IMR-90 (cell line): ENCODE results near the gene PCDHGA12. TPM values are rescaled to one million over a fixed set of nuclear protein-coding genes. Genes with fewer than 3 reads are reported as not detected.

Source experiments
- ATAC-seq: fragments of 200-7000 bp; cut with Tn5 transposase; 2 replicates; pipeline ENCODE4 v1.9.1; 2020; ENCODE audit warnings: low read depth, mild to moderate bottlenecking, moderate library complexity
- BruUV-seq: library from RNA; stranded (reverse); fragments of 400-500 nt; replicated peaks from 2 replicates; lab custom pipeline; 2021; lab: Mats Ljungman, UMichigan
- CTCF ChIA-PET: fragments of 300-600 bp; formaldehyde crosslinking; extraction: SDS; loops from one replicate; lab custom pipeline; 2021; ENCODE audit warnings: antibody characterized with exemption; lab: Yijun Ruan, JAX
- POLR2A ChIA-PET: fragments of 300-600 bp; sonication (Branson Sonifier 250); formaldehyde crosslinking; loops from one replicate; lab custom pipeline; 2022; ENCODE audit warnings: antibody characterized with exemption; ENCODE audit not compliant: unreplicated experiment; lab: Charles Lee
- DNase-seq: peaks from one replicate; pipeline ENCODE4 v3.0.0; 2013
- H2AFZ ChIP-seq: replicated peaks from 2 replicates; pipeline ENCODE3; 2013; ENCODE audit warnings: low read length, mild to moderate bottlenecking; ENCODE audit not compliant: poor library complexity
- H2AK5ac ChIP-seq: 2 replicates; pipeline ENCODE4 v1.6.1; 2013; ENCODE audit warnings: low read depth, low read length, inconsistent platforms
- H2AK9ac ChIP-seq: replicated peaks from 2 replicates; pipeline ENCODE3; 2013; ENCODE audit warnings: mild to moderate bottlenecking, low read depth, low read length, moderate library complexity; ENCODE audit not compliant: poor library complexity
- H2BK120ac ChIP-seq: 2 replicates; pipeline ENCODE4 v1.6.1; 2013; ENCODE audit warnings: low read depth, low read length, inconsistent platforms
- H2BK15ac ChIP-seq: 3 replicates; pipeline ENCODE4 v1.6.1; 2013; ENCODE audit warnings: low read depth, low read length, inconsistent platforms
- H2BK20ac ChIP-seq: 2 replicates; pipeline ENCODE4 v1.6.1; 2013; ENCODE audit warnings: low read depth, mild to moderate bottlenecking, inconsistent platforms, low read length, moderate library complexity
- H2BK5ac ChIP-seq: 2 replicates; pipeline ENCODE4 v1.6.1; 2013; ENCODE audit warnings: mild to moderate bottlenecking, low read depth, low read length, inconsistent platforms; ENCODE audit not compliant: poor library complexity, severe bottlenecking
- H3K14ac ChIP-seq: replicated peaks from 2 replicates; pipeline ENCODE4 v1.6.1; 2013; ENCODE audit warnings: low read depth, low read length, inconsistent platforms
- H3K18ac ChIP-seq: 2 replicates; pipeline ENCODE4 v1.6.1; 2013; ENCODE audit warnings: low read depth, low read length, control low read depth
- H3K23ac ChIP-seq: 2 replicates; pipeline ENCODE4 v1.6.1; 2013; ENCODE audit warnings: low read depth, low read length, inconsistent platforms
- H3K27ac ChIP-seq: 2 replicates; pipeline ENCODE4 v1.5.1; 2013; ENCODE audit warnings: mild to moderate bottlenecking, control low read depth, low read length; ENCODE audit not compliant: insufficient read depth
- H3K27me3 ChIP-seq: 2 replicates; pipeline ENCODE4 v1.6.1; 2013; ENCODE audit warnings: low read length; ENCODE audit not compliant: control insufficient read depth, insufficient read depth
- H3K36me3 ChIP-seq: 2 replicates; pipeline ENCODE4 v1.6.1; 2013; ENCODE audit warnings: low read length, mixed read lengths; ENCODE audit not compliant: control insufficient read depth, insufficient read depth
- H3K4ac ChIP-seq: 2 replicates; pipeline ENCODE4 v1.6.1; 2013; ENCODE audit warnings: low read depth, low read length, inconsistent platforms
- H3K4me1 ChIP-seq: 2 replicates; pipeline ENCODE4 v1.6.1; 2013; ENCODE audit warnings: low read length, mixed read lengths; ENCODE audit not compliant: control insufficient read depth, insufficient read depth
- H3K4me2 ChIP-seq: 2 replicates; pipeline ENCODE4 v1.6.1; 2013; ENCODE audit warnings: low read depth, mild to moderate bottlenecking, control low read depth, low read length, moderate library complexity
- H3K4me3 ChIP-seq: 2 replicates; pipeline ENCODE4 v1.5.1; 2013; ENCODE audit warnings: low read depth, mild to moderate bottlenecking, control low read depth, low read length, moderate library complexity; ENCODE audit not compliant: insufficient read depth
- H3K56ac ChIP-seq: 2 replicates; pipeline ENCODE4 v1.6.1; 2013; ENCODE audit warnings: low read length, inconsistent platforms; ENCODE audit not compliant: insufficient read depth; ENCODE audit errors: extremely low read depth
- H3K79me1 ChIP-seq, 2 experiments: 2 replicates each; pipeline ENCODE4 v1.6.1; 2013; ENCODE audit warnings: low read length in 2 of 2, inconsistent platforms in 1 of 2, low read depth in 1 of 2
- H3K9ac ChIP-seq: 2 replicates; pipeline ENCODE4 v1.6.1; 2013; ENCODE audit warnings: low read depth, low read length, control low read depth
- H3K9me1 ChIP-seq: 2 replicates; pipeline ENCODE4 v1.6.1; 2013; ENCODE audit warnings: low read length, inconsistent platforms; ENCODE audit not compliant: insufficient read depth
- H3K9me3 ChIP-seq: 2 replicates; pipeline ENCODE4 v1.6.1; 2013; ENCODE audit warnings: low read length; ENCODE audit not compliant: control insufficient read depth, insufficient read depth
- H4K20me1 ChIP-seq: 2 replicates; pipeline ENCODE4 v1.6.1; 2013; ENCODE audit warnings: low read length, inconsistent platforms; ENCODE audit not compliant: insufficient read depth
- H4K5ac ChIP-seq: 2 replicates; pipeline ENCODE4 v1.6.1; 2013; ENCODE audit warnings: mild to moderate bottlenecking, low read depth, low read length, control low read depth
- H4K8ac ChIP-seq, 2 experiments: 2 replicates each; pipeline ENCODE4 v1.6.1; 2013; ENCODE audit warnings: low read depth in 2 of 2, low read length in 2 of 2, control low read depth in 1 of 2, inconsistent platforms in 1 of 2
- H4K91ac ChIP-seq: 2 replicates; pipeline ENCODE4 v1.6.1; 2013; ENCODE audit warnings: low read depth, low read length, inconsistent platforms; ENCODE audit not compliant: insufficient read depth
- BHLHE40 ChIP-seq: fragments of 150-350 bp; IDR thresholded peaks from 2 replicates; pipeline ENCODE4 v1.6.1; 2016; ENCODE audit warnings: mild to moderate bottlenecking, low read depth, low read length
- CHD1 ChIP-seq: IDR thresholded peaks from 2 replicates; pipeline ENCODE4 v1.6.1; 2012; ENCODE audit warnings: low read depth, low read length, improper control_type of control experiment
- MAZ ChIP-seq: IDR thresholded peaks from 2 replicates; pipeline ENCODE4 v1.6.1; 2012; ENCODE audit warnings: low read depth, mild to moderate bottlenecking, low read length, improper control_type of control experiment, moderate library complexity, borderline replicate concordance
- POLR2A ChIP-seq: IDR thresholded peaks from 2 replicates; pipeline ENCODE4 v1.6.1; 2012; ENCODE audit warnings: mild to moderate bottlenecking, low read depth, low read length
- RAD21 ChIP-seq: IDR thresholded peaks from 2 replicates; pipeline ENCODE4 v1.6.1; 2012; ENCODE audit warnings: low read length, improper control_type of control experiment
- RCOR1 ChIP-seq: IDR thresholded peaks from 2 replicates; pipeline ENCODE4 v1.6.1; 2012; ENCODE audit warnings: mild to moderate bottlenecking, low read length, improper control_type of control experiment; ENCODE audit not compliant: insufficient replicate concordance
- WGBS, 2 experiments: methylation state at CpG; one replicate each; pipeline versions ENCODE4 v1.1.5 to v1.1.7; 2013; ENCODE audit warnings: missing lambda C conversion rate in 2 of 2; ENCODE audit not compliant: insufficient read length in 1 of 2; ENCODE audit errors: extremely low coverage in 2 of 2; 5-methylcytosine and 5-hydroxymethylcytosine counted together
- dilution Hi-C: fragments of 300-500 bp; cut with HindIII; formaldehyde crosslinking; loops from one replicate; pipeline ENCODE4 v1.14.3; 2018; ENCODE audit warnings: low sequenced_read_pairs; ENCODE audit not compliant: unreplicated experiment
- in situ Hi-C: fragments of 300-500 bp; cut with MboI; formaldehyde crosslinking; loops from 3 replicates; pipeline ENCODE4 v1.14.3; 2019; ENCODE audit warnings: low sequenced_read_pairs, inconsistent platforms, mixed read lengths
- intact Hi-C: fragments of 100-400 bp; cut with micrococcal nuclease; formaldehyde crosslinking; loops from 2 replicates; pipeline ENCODE4 v1.10.0; 2022
- polyA plus RNA-seq, 3 experiments: library from polyadenylated mRNA; depleted of rRNA; stranded (reverse); fragments of >200 nt; gene quantifications; 2 replicates each; pipeline ENCODE4 v1.2.3, GENCODE V29; 2012; ENCODE audit warnings: low replicate concordance in 1 of 3
- total RNA-seq: library from RNA; depleted of rRNA; stranded (reverse); fragments of >200 nt; gene quantifications from 2 replicates; pipeline ENCODE4 v1.2.3, GENCODE V29; 2012
- TF ChIP-seq, protein P1 (sequence below): fragments of 150-350 bp; IDR thresholded peaks from 2 replicates; pipeline ENCODE4 v1.6.1; 2017; ENCODE audit warnings: mild to moderate bottlenecking, antibody characterized with exemption, low read length, low read depth

PCDHGA12 gene
- total and polyA plus RNA-seq, 2 of the 4 experiments (the other 2 are of a cell fraction): 7.9 to 8.8 TPM

DNA sequence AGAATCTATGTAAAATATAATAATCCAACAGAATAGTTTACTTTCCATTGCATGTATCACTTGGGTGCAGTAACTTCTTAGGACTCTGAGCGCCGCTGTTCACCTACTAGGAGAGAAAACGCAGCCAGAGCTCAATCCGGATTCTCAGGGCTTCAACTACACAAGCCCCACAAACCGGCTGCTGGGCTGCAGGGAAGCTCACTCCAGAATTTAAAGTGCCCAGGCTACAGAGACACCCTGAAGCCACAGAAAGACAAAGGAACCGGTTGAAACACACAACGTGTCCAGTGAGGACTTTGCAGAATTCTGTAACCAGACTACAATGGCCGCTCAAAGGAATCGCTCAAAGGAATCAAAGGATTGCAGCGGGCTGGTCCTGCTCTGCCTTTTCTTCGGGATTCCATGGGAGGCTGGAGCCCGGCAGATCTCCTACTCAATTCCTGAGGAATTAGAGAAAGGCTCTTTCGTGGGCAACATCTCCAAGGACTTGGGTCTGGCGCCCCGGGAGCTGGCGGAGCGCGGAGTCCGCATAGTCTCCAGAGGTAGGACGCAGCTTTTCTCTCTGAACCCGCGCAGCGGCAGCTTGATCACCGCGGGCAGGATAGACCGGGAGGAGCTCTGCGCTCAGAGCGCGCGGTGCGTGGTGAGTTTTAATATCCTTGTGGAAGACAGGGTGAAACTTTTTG lies 17.3 kb upstream of the PCDHGA12 start, which contains the start of gene PCDHGA10 (continued):
- TF ChIP-seq MAZ: no peak
- no peak for TF ChIP-seq POLR2A

DNA sequence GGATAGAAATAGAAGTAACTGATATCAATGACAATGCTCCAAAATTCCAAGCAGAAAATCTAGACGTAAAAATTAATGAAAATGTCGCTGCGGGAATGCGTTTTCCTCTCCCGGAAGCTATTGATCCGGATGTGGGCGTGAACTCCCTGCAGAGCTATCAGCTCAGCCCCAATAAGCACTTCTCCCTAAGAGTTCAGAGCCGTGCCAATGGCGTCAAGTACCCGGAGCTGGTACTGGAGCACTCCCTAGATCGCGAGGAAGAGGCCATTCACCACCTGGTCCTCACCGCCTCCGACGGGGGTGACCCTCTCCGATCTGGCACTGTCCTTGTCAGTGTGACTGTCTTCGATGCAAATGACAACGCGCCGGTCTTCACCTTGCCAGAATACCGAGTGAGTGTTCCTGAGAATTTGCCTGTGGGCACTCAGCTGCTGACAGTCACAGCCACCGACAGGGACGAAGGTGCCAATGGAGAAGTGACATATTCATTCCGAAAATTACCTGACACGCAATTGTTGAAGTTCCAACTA lies 16.7 kb upstream of the PCDHGA12 start:
- Histone ChIP-seq H3K9ac (no peak overlapping the region), H3K4me3 (peak overlapping the region; percentile 19), H2AFZ (peak overlapping the region; percentile 58), H2AK9ac (no peak overlapping the region), H3K9me1 (no peaks in the 10 kb centered on the region), H3K4me2 (peak overlapping the region; percentile 46; the same call in 1 of the 2 replicates), H3K27me3 (no peaks in the 10 kb centered on the region), H4K91ac (no peak overlapping the region), H3K4ac (no peak overlapping the region), H2BK5ac (no peak overlapping the region), H2BK20ac (no peak overlapping the region), H3K18ac (no peak overlapping the region), H3K23ac (no peak overlapping the region), H3K9me3 (peaks cover 50% of the 10 kb centered on the region), H2AK5ac (no peak overlapping the region), H3K36me3 (peaks cover 14% of the 10 kb centered on the region; the same call in 1 of the 2 replicates), H3K27ac (no peak overlapping the region), H4K8ac (no peak overlapping the region; a peak in 1 of 4 replicates), H3K79me1 (peaks cover 7 to 12% of the 10 kb centered on the region in 2 experiments), H3K56ac (no peak overlapping the region), H2BK120ac (no peak overlapping the region), H4K5ac (no peak overlapping the region), H3K4me1 (no peaks in the 10 kb centered on the region), H3K14ac (no peak overlapping the region), H2BK15ac (no peak overlapping the region), H4K20me1 (no peaks in the 10 kb centered on the region)
- ChIA-PET CTCF (interaction anchor here (0.5 to 2.8 kb wide), 16 partner anchors 10 to 1085 kb away, joined by 3 to 25 read pairs (median 4); partner anchors contain the start of genes PCDHB11 and TAF7), POLR2A (no interaction called here)
- BruUV-seq: no TSS peak
- dilution Hi-C loops: no loop called here
- no peak for TF ChIP-seq RAD21
- no peak for TF ChIP-seq CHD1
- TF ChIP-seq RCOR1: no peak
- TF ChIP-seq, protein P1, sequence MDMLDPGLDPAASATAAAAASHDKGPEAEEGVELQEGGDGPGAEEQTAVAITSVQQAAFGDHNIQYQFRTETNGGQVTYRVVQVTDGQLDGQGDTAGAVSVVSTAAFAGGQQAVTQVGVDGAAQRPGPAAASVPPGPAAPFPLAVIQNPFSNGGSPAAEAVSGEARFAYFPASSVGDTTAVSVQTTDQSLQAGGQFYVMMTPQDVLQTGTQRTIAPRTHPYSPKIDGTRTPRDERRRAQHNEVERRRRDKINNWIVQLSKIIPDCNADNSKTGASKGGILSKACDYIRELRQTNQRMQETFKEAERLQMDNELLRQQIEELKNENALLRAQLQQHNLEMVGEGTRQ: no peak
- TF ChIP-seq BHLHE40: no peak
- WGBS, 2 experiments: 31% methylated on average over 12 of the region's 25 CpGs; no CpG with 5 or more reads in 1 of the 2 experiments
- in situ Hi-C loops: no loop called here
- DNase-seq (no peak), ATAC-seq (no peak)
- intact Hi-C loops: loop anchor here (1.0 to 5.0 kb wide), 2 partner anchors 86 to 111 kb away; no protein-coding TSS in a partner anchor
